ENCODE measurements around the gene ANP32B.
"Not testable (repeated sequence)": the region's sequence is repeated elsewhere in the genome, so short reads cannot be mapped to it uniquely, and the experiment has no call there.

ANP32B gene

DNA sequence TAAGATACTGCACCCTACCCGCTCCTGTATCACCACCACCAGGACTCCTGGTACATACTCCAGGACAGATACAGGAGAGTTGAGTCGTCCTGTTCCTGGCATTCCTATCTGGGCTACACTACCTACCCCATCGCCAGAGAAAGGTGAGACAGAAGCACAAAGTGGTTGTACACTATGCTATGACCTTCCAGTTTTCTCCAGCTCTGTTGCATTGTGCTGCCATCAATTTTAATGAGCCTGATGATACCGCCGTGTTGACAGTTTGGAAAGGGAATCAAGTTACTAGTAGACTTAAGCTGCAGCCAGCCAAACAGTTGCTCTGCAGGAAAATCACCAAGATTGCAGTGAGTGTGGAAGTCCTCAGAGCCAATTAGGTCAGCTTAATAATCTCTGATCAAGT lies 35.2 kb downstream of the ANP32B start:
- TF ChIP-seq, protein P1, sequence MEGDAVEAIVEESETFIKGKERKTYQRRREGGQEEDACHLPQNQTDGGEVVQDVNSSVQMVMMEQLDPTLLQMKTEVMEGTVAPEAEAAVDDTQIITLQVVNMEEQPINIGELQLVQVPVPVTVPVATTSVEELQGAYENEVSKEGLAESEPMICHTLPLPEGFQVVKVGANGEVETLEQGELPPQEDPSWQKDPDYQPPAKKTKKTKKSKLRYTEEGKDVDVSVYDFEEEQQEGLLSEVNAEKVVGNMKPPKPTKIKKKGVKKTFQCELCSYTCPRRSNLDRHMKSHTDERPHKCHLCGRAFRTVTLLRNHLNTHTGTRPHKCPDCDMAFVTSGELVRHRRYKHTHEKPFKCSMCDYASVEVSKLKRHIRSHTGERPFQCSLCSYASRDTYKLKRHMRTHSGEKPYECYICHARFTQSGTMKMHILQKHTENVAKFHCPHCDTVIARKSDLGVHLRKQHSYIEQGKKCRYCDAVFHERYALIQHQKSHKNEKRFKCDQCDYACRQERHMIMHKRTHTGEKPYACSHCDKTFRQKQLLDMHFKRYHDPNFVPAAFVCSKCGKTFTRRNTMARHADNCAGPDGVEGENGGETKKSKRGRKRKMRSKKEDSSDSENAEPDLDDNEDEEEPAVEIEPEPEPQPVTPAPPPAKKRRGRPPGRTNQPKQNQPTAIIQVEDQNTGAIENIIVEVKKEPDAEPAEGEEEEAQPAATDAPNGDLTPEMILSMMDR (IDR thresholded peaks at IDR 0.05; ENCODE audit: insufficient read depth, low read depth, low read length, missing control alignments), result no peak
- no peak for DNase-seq (ENCODE audit: low read depth)
- H3K4me3 ChIP-seq (ENCODE audit: low read depth, low read length), result no peak overlapping the region

DNA sequence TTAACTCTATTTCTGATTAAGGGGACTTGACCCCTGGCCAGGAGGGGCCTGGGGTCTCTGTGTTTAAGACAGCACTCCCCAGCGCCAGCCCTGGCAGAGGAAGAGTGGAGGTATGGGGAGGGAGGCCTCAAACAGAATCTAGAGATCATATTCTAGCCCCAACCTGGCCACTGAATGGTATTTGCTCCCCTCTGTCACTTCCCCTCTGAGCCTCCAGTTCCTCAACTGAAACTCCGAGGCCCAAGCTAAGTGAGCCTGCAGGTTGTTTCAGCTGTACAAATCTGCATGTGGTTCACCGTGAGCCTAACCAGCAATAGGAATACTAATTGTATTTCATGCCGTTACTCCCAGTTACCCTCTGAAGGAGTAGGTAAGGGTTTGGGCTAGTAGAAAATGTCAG lies 36.0 kb downstream of the ANP32B start:
- TF ChIP-seq, protein P1 (IDR thresholded peaks at IDR 0.05; ENCODE audit: insufficient read depth, low read depth, low read length, missing control alignments), result no peak
- no peak for DNase-seq (ENCODE audit: low read depth)
- no peak overlapping the region for H3K4me3 ChIP-seq (ENCODE audit: low read depth, low read length)

DNA sequence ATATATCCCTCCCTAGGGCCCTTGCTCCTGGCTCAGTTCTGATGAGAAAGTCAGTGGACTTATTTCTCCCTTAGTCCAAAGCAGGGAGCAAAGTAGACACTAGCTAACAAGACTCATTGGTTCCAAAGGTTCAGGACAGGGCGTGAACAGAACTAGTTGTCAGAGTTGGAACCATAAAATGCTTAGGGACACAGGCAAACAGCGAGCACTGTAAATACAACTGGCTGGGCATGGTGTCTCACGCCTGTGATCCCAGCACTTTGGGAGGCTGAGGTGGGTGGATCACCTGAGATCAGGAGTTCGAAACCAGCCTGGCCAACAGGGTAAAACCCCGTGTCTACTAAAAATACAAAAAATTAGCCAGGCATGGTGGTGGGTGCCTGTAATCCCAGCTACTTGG lies 36.7 kb downstream of the ANP32B start:
- H3K4me3 ChIP-seq (ENCODE audit: low read depth, low read length); DNase-seq (ENCODE audit: low read depth): not testable (repeated sequence)

DNA sequence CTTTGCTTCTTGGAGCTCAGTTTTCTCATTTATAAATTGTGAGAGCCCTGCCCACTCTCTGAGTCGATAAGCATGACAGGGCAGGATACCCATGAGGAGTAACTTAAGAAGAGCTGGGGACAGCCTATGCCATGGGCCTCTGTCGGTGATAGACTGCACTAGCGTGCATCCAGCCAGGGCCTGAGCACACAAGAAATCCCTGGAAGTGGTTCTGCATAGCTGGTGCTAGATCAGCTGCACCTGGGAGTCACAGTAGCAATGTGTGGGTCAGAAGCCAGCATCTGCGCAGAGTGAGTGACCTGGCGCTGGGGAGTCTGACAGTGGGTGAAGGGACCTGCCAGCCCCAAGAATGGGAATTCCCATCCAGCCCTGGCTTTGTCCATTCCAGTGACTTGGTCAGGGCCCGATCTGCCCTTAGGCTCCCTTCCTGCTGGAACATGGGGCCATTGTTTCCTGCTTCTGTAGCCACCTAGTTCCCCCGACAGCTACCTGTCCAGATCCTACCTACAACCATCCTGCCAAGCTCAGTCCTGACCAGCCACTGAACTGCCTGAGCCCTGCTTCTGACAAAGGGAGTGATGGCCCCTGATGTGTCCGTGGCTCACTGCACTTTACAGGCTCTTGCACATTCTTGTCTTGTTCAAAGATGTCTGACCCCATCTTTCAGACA lies 37.5 kb downstream of the ANP32B start:
- no peak overlapping the region for H3K4me3 ChIP-seq (ENCODE audit: low read depth, low read length)
- DNase-seq (ENCODE audit: low read depth), result no peak
- TF ChIP-seq, protein P1 (IDR thresholded peaks at IDR 0.05; ENCODE audit: insufficient read depth, low read depth, low read length, missing control alignments), result no peak

DNA sequence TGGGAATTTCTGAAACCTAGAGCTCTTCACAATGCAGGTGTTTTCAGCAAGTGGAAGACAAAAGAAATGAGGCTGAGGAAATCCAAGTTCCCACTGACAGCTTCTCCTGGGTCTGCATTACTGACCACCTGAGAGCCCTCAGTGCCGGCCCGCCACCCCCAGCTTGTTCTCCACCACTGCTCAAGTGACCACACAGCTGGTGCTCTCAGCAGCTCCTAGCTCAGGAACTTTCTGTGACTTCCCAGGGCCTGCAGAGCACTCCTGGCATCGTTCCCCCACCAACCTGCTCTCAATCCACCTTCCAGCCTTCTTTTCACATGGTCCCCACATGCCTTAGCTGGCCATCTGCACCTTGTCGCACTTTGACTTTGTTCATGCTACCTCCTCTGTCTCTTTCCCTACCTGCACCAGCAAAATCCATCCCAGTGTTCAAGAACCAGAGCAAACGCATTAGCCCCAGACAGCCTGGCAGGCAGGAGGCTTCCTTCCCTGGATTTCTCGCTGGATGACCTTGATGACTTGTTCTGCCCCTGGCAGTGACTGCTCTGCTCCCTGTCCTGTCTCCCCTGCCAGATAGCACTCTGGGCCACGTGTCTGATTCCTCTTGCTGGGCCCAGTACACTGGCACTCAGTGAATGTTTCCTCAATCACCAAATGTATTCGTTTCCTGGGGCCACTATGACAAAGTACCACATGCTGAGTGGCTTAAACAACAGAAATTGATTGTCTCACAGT lies 38.3 kb downstream of the ANP32B start:
- no peak overlapping the region for H3K4me3 ChIP-seq (ENCODE audit: low read depth, low read length)
- TF ChIP-seq, protein P1 (IDR thresholded peaks at IDR 0.05; ENCODE audit: insufficient read depth, low read depth, low read length, missing control alignments), result no peak
- no peak for DNase-seq (ENCODE audit: low read depth)

DNA sequence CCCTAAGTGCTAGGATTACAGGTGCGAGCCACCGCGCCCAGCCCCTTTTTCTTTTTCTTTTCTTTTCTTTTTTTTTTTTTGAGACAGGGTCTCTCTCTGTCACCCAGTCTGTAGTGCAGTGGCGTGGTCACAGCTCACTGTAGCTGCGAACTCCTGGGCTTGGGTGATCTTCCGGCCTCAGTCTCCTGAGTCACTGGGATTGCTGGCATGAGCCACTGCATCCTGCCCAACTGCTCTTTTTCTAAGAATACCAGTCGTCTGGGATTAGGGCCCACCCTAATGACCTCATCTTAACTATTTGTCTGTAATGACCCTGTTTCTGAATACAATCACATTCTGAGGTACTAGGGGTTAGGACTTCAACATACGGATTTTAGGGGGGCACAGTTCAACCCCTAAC lies 39.3 kb downstream of the ANP32B start:
- DNase-seq (ENCODE audit: low read depth), result no peak
- TF ChIP-seq, protein P1 (IDR thresholded peaks at IDR 0.05; ENCODE audit: insufficient read depth, low read depth, low read length, missing control alignments), result no peak
- H3K4me3 ChIP-seq (ENCODE audit: low read depth, low read length), result no peak overlapping the region

DNA sequence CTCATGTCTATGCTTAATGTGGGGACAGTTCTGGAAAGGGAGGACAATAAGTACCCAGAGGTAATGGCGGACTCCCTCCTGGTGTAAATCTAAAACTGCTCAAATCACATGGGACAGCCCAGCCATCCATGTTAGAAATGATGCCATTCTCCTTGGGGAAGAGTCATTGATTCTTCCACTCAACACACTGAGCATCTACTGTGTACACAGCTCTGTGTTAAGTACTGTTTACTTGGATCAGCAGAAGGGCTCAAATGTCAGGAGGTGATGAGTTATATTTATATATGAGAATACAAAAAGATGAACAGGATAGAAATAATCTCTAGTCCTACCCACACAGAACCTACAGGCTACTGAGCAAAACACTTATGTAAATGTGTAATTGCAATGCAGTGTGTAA lies 41.6 kb downstream of the ANP32B start:
- H3K4me3 ChIP-seq (ENCODE audit: low read depth, low read length), result no peak overlapping the region
- no peak for DNase-seq (ENCODE audit: low read depth)
- TF ChIP-seq, protein P1 (IDR thresholded peaks at IDR 0.05; ENCODE audit: insufficient read depth, low read depth, low read length, missing control alignments), result no peak

Measured in GM12865 (cell line).